CD4-positive, alpha-beta T cell treated with Interleukin-6 for 4 hours (primary cell): Measurements from ENCODE around the gene VEPH1.

Source experiments
- DNase-seq: peaks from one replicate; pipeline ENCODE4 v3.0.0-alpha.2; 2020; ENCODE audit warnings: mixed read lengths

The VEPH1 gene

DNA sequence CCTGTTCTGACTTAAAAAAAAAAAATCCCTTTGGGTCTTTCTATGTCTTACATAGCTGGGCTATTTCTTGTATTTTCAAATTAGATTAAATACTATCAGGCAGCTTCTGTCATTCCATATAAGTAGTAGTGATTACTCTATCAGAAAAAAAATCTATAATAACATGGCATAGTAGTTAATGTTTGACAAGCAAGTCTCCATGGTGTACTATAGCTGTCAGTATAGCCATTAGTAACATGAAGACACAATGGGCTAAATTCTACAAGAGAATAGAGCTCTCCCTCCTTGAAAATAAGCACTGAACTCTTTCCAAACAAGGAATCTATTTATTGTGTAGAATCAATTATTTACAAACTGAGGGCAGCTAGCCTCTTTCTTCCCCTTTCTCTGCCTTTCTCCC is 19.4 kb upstream of the VEPH1 start:
- no peak for DNase-seq

DNA sequence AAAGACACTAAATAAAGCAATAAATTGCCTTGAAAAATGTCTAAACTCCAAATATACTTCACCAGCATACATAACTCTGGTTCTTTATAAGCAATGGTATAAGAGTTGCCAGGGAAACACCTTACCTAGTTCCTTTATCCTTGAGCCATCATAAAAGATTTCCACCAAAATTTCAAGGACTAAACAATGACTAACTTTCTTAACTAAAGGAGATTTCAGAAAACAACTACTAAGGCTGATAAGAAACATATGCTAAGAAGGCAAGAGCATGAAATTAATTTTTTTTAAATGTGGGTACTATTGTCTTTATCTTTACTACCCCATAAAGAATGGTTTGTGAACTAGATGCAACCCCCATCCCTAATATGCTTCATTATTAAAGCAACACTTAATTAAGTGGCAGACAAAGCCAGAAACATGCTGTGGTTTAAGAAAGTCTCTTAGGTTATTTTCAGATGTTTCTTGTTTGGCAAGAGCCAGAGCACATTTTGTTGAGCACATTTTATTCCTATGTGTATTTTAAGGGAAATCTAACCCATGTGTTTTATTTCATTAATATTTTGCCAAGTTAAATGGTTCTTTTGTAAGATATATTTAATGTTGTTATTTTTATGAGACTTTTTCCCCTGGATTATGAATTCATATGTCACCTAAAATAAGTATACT is 17.4 kb upstream of the VEPH1 start:
- DNase-seq: no peak

DNA sequence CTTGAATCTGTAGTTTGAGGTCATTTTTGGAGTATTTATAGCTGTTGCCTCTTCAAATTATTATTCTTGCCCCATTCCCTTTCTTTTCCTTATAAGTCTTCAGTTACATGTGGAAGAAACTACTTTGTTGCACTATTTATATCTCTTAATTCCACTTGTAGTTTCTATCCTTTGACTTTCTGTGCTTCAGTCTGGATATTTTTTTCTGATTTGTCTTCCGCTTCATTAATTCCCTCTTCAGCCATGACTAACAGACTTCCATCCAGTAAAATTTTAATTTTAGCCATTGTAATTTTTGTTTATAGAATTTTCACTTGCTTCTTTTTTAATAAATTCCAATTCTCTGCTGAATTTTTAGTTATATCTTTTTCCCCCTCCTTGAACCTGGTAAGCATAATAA is 15.7 kb upstream of the VEPH1 start:
- DNase-seq: no peak

DNA sequence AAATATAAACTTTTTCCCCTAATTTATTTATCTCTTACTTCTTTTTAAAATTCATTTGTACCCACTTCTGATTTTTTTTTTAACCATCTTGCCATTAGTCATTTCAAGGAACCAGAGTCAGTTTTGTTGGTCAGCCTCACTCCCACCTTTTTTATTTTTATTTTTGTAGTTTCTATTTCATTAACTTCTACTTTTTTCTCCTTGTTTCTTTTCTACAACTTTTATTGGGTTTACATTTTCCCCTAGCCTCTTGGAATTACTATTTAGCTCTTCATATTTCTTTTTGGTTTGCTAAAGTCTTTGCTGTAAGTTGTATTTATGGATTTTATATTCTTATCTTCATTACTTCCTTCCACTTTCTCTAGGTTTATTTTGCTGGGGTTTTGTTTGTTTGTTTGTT is 13.7 kb upstream of the VEPH1 start:
- no peak for DNase-seq

DNA sequence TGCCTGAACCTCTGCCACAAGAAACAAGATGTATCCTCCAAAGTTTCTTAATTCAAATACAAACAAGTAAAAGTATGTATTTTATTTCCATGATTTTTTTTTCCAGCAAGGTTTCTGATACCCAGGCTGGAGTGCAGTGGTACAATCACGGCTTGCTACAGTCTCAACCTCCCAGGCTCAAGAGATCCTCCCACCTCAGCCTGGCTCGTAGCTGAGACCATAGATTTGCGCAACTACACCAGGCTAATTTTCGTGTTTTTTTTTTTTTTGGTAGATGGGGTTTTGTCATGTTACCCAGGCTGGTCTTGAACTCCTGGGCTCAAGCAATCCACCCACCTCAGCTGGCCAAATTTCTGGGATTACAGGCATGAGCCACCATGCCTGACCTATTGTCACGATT is 12.2 kb upstream of the VEPH1 start:
- DNase-seq: no peak

DNA sequence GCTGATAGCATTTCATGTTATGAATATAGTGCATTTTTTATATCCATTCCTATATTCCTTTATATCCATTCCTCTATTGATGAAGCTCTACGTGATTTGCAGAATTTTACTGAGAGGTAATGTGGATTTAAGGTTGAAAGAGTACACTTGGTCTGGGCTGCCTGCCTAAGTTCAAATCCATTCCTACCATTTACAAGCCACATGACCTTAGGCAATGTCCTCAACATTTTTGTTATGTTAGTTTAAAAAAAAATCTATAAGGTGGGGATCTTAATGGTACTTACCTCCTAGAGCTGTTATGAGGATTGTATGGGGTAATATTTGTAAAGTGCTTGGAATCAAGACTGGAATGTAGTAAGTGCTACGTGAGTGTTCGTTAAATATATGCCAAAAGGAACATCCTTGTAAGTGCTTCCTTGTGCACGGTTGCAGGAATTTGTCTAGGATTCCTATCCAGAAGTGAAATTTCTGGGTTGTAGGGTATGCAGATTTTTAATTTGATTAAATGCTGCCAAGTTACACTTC is 11.2 kb upstream of the VEPH1 start:
- no peak for DNase-seq

DNA sequence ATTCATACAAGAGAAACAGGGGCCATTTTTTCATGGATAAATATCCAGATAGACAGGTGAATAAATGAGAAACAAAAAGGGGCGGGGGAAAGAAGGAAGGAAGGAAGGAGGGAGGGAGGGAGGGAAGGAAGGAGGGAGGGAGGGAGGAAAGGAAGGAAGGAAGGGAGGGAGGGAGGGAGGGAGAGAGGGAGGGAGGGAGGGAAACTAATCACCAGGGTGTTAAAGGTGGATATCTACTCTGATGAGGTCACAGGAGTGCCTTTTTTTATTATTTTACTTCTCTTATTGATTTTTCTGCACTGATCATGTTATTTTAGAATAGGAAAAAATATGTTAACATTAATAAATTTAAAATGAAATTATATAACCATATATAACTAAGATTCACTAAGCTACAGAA is 10.4 kb upstream of the VEPH1 start:
- DNase-seq: no peak

DNA sequence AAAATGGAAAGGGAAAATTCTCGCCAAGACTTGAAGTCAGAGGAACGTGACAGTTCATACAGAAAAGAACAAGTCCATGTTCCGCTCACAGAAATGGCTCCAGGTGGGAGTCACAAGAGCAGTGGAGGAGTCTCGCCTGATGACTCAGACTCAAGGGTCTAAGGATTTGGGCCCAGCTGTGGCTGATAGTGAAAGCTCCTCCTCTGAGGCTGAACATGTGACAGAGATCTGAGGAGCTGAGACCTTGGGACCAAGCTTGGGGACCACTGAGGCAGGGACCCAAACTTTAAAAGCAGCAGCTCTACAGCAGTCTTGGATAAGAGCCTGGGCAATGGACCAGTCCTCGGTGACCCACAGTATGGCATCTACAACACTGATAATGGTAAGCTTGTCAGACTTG is 9.3 kb upstream of the VEPH1 start:
- DNase-seq: no peak

DNA sequence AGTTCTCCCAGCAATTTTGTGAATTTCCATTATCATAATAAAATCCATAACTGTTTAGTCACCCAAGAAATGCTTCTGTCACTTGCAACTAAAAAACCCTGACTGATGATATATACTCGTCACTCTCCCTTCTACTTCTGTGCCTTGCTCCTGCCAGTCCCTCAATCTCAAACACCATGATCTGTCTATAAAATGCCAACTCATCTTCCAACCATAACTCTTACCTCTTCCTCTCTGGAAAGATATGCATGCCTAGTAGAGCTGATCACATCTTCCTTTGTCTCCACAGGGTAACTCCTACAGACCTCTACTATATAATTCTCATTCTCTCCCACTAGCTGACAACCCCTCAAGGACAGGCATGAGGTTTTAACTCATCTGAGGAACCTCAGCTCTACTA is 5.2 kb upstream of the VEPH1 start:
- DNase-seq: no peak

DNA sequence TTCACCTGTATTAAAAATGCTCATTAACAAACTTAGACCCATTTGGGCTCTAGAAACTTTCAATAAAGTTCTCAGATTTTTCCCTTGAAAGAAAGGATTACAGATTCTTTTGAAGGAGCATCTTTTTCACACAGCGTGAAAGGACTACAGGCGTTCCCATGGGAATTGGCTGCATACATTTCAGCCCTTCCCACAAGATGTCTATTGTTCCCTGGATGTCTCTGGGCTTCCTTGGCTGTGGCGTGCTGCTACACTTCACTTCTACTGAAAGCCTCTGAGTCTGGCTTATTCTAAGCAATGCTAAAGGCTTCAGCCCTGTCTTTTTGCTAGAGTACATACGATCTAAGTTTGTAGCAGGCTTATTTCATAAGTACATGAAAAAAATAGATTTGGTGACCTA is 1.4 kb downstream of the VEPH1 start:
- no peak for DNase-seq

DNA sequence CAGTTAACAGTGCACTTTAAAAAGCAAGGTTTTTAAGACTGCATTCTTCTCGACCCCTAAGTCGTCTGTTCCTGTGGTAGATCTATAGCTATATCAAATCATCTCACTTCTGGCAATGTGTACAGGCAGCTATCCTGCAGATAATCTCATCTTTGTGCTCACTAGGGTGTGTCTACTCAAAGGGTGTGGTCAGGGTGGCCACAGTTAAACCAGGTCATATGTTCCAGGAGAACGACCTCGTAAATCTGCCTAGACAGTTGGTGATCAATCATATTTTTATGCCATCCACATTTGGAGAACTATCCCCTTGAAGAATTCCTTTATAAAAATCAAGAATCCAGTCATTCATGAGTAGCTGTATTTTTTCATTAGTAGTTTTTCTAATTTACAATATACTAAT is 3.0 kb downstream of the VEPH1 start:
- DNase-seq: no peak

DNA sequence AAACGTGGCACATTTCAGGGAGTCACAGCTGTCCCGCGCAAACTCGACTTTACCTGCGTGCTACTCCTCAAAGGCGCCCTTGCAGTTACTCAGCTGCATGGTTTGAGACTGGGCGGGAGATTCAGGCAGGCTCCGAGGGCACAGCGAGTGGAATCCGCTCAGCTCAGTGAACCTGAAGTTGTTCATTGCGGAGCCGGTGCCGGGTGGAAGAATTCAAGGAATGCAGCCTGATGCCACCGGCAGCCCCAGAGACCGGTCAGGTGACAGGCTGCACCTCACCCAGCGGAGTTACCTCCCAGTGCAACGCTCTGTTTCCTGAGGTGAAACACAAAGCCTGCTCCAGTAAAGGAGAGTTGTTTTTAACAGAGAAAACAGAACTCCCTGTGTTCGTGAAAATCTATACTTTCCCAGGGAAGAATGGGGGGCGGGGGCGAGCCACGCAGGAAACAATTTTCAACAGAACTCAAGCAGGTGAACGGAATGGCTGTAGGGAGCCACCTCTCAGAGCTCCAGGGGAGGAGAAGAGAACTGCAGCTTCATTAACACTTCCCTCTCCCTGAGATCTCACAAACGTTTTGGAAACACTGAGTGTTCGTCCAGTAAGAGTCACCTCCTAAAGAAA is 3.8 kb downstream of the VEPH1 start:
- no peak for DNase-seq

DNA sequence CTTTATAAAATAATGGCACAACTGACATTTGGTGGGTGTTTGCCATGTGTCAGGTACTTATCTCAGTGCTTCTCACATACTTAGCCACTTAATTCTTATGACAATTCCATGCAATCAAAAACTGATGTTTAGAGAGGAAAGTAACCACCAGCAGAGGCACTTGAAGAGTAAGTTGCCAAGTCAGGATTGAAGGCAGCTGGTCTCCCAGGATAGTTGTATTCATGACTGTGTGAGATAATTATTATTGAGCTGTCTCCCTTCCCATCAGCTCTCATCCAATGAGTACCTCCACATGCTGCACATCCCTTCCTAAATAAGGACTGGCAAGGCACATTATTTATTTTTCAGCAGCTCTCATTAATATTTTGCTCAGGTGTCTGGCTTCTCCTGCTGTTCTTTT is 4.8 kb downstream of the VEPH1 start:
- DNase-seq: no peak

DNA sequence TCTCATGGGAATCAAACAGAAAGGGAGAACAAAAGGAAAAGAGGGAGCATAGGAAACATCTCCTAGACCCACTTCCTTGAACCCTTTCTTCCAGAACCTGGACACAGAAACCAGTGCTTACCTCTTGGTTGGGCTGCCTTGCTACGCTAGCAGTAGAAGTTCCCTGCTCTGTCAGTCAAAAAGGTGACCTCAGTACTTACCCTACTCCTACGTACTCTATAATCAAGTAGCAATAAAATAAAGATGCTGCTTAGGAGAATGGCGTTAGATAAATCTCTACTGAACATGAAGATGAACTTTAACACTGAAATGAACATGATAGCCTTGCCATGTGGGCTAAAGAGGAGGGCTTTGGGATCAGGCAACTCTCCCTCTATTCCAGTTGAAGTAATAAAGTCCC is 7.4 kb downstream of the VEPH1 start:
- DNase-seq: no peak

DNA sequence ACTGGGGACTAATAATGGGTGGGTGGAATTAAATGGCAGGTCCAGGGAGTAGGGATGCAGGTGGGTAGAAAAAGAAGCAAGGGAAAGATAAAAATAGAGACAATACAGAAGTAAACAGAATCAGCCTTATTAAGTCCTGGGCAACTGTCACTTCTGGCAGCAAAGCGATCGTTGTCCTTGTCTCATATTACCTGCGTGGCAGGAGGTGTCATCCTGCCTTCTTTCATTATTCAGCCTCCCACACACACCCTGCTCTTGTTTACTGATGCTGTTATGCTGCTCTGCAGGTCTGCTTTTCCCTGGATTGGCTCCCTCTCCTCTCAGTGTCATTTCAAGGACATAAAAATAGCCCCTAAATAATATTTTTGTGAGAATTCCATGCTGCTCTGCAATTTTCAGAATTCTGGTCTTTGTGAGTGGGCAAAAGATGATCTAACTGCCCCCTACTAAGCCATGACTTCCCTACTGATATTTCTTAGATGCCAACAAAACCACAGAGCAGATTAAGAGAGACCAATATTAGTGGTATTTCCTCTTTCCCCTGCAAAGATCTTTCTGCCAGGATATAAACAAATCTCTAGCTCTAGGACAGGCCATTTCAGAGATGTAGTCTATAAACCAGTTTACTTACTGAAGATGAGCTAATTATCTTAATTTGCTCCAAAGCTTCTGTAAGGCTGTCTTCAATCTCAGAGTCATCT is 8.5 kb downstream of the VEPH1 start:
- no peak for DNase-seq

DNA sequence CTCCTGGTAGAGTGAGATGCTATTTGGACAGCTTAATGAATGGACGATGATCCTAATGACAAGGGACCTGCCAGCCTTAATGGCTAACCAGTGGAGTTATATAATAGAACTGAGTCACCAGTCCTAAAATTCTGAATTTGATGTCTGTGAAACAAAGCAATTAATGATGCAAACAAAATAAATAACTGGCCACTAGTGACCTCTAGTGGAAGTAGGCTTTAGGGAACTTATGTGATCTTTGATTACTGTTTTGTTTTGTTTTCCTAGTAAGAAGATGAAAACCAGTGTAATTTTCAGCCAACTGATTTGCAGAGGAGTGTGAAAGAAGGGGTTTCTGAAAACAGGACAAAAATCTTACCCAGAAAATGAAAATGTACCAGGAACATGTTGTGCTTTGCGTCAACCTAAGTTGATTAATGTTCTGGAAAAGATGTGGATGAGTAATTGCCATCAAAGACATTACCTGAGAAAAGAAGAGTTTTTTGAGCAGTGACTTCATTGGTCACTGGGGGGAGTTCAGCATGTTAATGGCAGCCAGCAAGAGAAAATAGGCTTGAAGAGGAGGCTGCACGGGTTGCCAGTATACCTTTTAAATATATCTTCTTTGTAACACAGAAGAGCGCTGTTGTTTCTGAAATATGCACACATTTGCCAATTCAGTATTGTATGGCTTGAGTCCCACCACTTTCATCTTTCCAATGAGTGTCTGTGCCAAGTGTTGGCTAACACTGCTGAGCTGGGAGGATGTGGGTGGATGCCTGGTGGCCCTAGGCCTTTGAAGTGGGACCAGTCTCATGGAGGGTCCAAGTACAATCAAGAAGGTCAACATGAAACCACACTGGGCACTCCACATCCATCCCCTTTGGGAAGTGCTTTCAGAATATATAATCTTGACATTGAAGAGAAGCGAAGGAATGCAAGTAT is 9.3 kb downstream of the VEPH1 start:
- DNase-seq: no peak

DNA sequence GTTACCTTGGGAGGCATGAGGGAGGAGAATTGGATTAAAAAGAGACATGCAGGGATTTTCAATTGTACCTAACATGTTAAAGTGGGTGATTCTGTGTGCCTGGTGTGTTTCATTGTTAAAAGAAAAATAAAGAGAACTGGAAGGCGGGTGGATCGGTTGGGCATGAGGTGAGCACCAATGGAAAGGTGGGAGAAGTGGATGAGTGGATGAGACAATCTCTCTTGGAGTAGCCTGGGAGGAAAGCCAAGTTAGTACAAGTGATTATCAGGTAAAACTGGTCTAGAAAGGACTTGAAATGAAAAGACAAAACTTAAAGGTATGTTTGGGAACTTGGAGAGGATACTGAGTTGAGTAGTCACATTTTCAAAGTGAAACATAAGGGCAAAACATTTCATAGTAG is 12.1 kb downstream of the VEPH1 start:
- DNase-seq: no peak

DNA sequence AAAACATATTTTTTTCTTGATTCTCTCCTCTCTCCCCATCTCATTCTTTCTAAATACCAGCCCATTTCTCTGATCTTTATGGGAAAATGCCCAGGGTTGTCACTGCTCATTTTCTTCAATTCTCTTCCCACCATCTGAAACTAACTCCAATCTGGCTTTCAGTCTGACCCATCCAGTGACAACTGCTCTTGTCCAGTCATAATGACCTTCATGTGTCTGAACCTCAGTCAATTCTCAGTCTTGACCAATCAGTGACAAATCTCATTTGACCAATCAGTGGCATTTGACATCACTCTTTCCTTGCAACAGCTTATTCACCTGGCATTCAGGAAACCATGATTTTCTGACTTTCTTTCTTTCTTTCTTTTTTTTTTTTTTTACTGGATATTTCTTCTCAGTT is 15.1 kb downstream of the VEPH1 start:
- no peak for DNase-seq

DNA sequence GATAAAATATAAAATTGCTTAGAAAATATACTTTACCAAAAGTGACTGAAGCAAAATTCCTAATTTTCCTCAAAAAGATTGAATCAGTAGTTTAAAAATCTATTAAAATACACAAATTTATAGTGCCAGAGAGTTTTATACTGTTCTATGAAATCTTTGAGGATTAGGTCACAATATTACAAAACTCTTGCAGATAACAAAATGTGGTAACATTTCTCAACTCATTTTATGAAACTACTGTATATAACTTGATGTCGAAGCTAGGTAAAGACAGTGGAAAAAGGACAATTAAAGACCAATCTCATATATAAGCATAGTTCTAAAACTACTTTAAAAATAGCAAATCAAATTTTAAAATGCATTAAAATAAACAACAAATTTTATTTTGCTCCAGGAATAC is 15.9 kb downstream of the VEPH1 start:
- DNase-seq: no peak

DNA sequence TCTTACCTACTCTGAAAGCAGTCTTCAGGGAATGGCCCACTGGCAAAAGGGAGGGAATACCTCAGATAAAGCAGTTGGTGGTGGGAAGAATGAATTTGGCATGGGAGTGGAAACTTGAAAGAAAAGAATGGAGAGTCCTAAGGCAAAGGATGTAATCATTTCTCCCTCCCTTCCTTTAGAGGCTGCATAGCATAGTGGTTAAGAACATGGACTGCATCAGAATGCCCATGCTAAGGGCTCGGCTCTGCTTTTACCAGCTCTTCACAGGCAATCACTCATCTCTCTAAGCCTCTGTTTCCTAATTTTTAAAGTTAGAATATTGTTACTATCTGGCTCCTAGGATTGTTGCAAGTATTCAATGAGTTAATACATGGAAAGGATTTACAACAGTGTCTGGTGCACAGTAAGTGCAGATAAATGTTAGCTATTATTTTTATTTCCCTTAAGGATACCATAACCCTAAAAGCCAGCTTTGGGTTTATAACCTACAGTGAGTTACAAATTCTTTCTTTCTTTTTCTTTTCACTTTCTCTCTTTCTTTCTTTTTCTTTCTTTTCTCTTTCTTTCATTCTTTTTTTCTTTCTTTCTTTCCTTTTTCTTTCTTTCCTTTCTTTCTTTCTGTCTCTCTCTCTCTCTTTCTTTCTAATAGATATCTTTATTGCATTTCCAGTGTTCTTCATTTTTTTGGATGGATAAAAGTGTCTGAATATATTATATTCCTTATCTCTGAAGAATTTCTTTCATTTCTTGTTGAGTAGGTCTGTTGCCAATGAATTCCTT is 23.6 kb downstream of the VEPH1 start:
- DNase-seq: no peak

DNA sequence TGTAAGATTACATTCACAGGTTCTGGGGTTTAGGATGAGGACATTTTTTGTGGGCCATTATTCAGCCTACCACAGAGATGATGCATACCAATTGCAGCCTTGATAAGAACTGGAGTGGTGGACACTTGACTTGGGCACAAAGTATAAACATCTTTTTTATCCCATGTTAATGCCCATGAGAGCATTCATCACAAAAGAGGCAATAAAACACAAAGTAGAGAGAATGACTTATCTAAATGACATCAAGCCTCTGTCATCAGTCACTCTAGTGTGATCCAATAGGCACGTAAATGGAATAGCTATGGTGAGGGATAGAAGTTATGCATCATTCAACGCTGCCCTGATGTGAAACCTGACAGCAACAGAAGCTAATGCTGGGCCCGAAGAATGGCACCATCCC is 25.8 kb downstream of the VEPH1 start:
- DNase-seq: no peak

DNA sequence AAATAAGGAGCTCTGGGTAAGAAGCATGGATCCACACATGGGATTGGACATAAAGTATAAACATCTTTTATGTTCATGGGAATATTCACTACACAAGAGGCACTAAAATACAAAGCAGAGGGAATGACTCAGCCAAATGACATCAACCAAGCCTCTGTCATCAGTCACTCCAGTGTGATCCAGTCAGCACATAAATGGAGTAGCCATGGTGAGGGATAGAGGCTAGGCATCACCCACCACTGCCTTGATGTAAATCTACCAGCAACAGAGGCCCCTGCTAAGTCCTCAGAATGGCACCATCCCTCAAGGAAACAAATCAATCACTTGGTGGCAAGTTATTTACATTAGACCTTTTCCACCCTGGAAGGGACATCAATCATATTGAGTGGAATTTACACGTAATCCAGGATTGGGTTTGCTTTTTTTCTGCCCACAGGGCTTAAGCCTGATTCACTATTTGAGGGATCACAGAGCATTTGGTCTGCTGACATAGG is 27.2 kb downstream of the VEPH1 start:
- DNase-seq: no peak
